H1 (cell line): ENCODE results near the gene IWS1. TPM values are rescaled to one million over a fixed set of nuclear protein-coding genes. Genes with fewer than 3 reads are reported as not detected.

Experiments used
- CTCF ChIA-PET: fragments of 300-600 bp; sonication (Branson Sonifier 250); formaldehyde crosslinking; loops from one replicate; lab custom pipeline; 2021; ENCODE audit not compliant: partially characterized antibody; lab: Charles Lee
- POLR2A ChIA-PET: fragments of 300-600 bp; sonication (Branson Sonifier 250); formaldehyde crosslinking; loops from one replicate; lab custom pipeline; 2021; ENCODE audit warnings: inconsistent platforms; ENCODE audit not compliant: partially characterized antibody; lab: Charles Lee
- DNase-seq, 2 experiments: peaks; one replicate each; pipeline versions ENCODE4 v3.0.0 to v3.0.0-alpha.2; 2010 to 2022; ENCODE audit warnings: low spot score in 2 of 2, low read depth in 1 of 2, mixed read lengths in 1 of 2
- FAIRE-seq: peaks from 2 replicates; lab custom pipeline; 2011; peaks lifted over from hg19 to GRCh38; lab: Jason Lieb, UNC
- H2AFZ ChIP-seq: 2 replicates; pipeline ENCODE4 v1.8.1; 2012; ENCODE audit warnings: low read length, inconsistent platforms
- H2AK5ac ChIP-seq: 2 replicates; pipeline ENCODE4 v1.6.1; 2013; ENCODE audit warnings: low read depth, low read length
- H2BK120ac ChIP-seq: replicated peaks from 2 replicates; pipeline ENCODE3; 2013; ENCODE audit warnings: low read depth, low read length, inconsistent platforms
- H2BK12ac ChIP-seq: 2 replicates; pipeline ENCODE4 v1.6.1; 2013; ENCODE audit warnings: low read depth, low read length
- H2BK15ac ChIP-seq: 2 replicates; pipeline ENCODE4 v1.6.1; 2013; ENCODE audit warnings: low read length
- H2BK20ac ChIP-seq: 2 replicates; pipeline ENCODE4 v1.6.1; 2013; ENCODE audit warnings: low read length
- H2BK5ac ChIP-seq: 2 replicates; pipeline ENCODE4 v1.6.1; 2013; ENCODE audit warnings: low read depth, low read length
- H3K14ac ChIP-seq: 2 replicates; pipeline ENCODE4 v1.6.1; 2013; ENCODE audit warnings: inconsistent platforms; ENCODE audit not compliant: insufficient read length
- H3K18ac ChIP-seq: 2 replicates; pipeline ENCODE4 v1.6.1; 2013; ENCODE audit warnings: low read length; ENCODE audit errors: extremely low read depth
- H3K23ac ChIP-seq: 2 replicates; pipeline ENCODE4 v1.6.1; 2013; ENCODE audit warnings: inconsistent platforms; ENCODE audit not compliant: insufficient read length
- H3K23me2 ChIP-seq: 2 replicates; pipeline ENCODE4 v1.6.1; 2013; ENCODE audit warnings: low read depth, low read length
- H3K27ac ChIP-seq: 2 replicates; pipeline ENCODE4 v1.6.1; 2011; ENCODE audit warnings: low read depth, low read length, inconsistent platforms
- H3K27me3 ChIP-seq, 4 experiments: replicated peaks in 1 of 4; 1 replicate in 1 of 4; 2 replicates in 3 of 4; pipeline versions ENCODE4 v1.6.1 to v1.8.1; 2011 to 2013; ENCODE audit warnings: low read length in 3 of 4, mild to moderate bottlenecking in 3 of 4, inconsistent platforms in 2 of 4, mixed read lengths in 2 of 4, moderate library complexity in 1 of 4; ENCODE audit not compliant: control insufficient read depth in 3 of 4, insufficient read depth in 3 of 4; ENCODE audit errors: extremely low read depth in 1 of 4
- H3K36me3 ChIP-seq, 4 experiments: 2 replicates each; pipeline versions ENCODE4 v1.6.1 to v1.8.1; 2011 to 2013; ENCODE audit warnings: mild to moderate bottlenecking in 4 of 4, low read length in 3 of 4, moderate library complexity in 2 of 4, control low read depth in 1 of 4, inconsistent platforms in 1 of 4; ENCODE audit not compliant: insufficient read depth in 4 of 4, control insufficient read depth in 2 of 4
- H3K4ac ChIP-seq: replicated peaks from 2 replicates; pipeline ENCODE3; 2013; ENCODE audit warnings: low read length, low read depth, mixed read lengths, inconsistent platforms; ENCODE audit not compliant: insufficient read length
- H3K4me1 ChIP-seq, 4 experiments: replicated peaks in 1 of 4; 1 replicate in 1 of 4; 2 replicates in 3 of 4; pipeline versions ENCODE4 v1.6.1 to v1.8.1; 2011 to 2013; ENCODE audit warnings: low read length in 3 of 4, inconsistent platforms in 2 of 4, mixed read lengths in 1 of 4; ENCODE audit not compliant: insufficient read depth in 4 of 4, control insufficient read depth in 3 of 4
- H3K4me2 ChIP-seq, 2 experiments: 2 replicates each; pipeline versions ENCODE4 v1.6.1 to v1.8.1; 2011 to 2013; ENCODE audit warnings: low read depth in 2 of 2, low read length in 2 of 2, control low read depth in 1 of 2, inconsistent platforms in 1 of 2, mild to moderate bottlenecking in 1 of 2; ENCODE audit not compliant: insufficient read depth in 1 of 2
- H3K4me3 ChIP-seq, 4 experiments: fragments of 200-600, 300-600 bp in 1 of 4; sonication (generic), shearing (Covaris generic), sonication (Bioruptor Twin) in 1 of 4; 2 replicates each; pipeline versions ENCODE4 v1.5.1 to v1.8.1; 2011 to 2016; ENCODE audit warnings: low read length in 4 of 4, low read depth in 3 of 4, control low read depth in 2 of 4, inconsistent platforms in 2 of 4, mild to moderate bottlenecking in 2 of 4, mixed read lengths in 1 of 4, moderate library complexity in 1 of 4; ENCODE audit not compliant: insufficient read depth in 2 of 4; ENCODE audit errors: extremely low read depth in 1 of 4
- H3K56ac ChIP-seq: replicated peaks from 2 replicates; pipeline ENCODE3; 2013; ENCODE audit warnings: low read depth, mild to moderate bottlenecking, mixed read lengths, low read length, inconsistent platforms; ENCODE audit not compliant: insufficient read length
- H3K79me1 ChIP-seq: 2 replicates; pipeline ENCODE4 v1.6.1; 2013; ENCODE audit warnings: low read depth, low read length, control low read depth
- H3K79me2 ChIP-seq, 2 experiments: 2 replicates each; pipeline versions ENCODE4 v1.6.1 to v1.8.1; 2012 to 2013; ENCODE audit warnings: low read length in 2 of 2, mild to moderate bottlenecking in 2 of 2, inconsistent platforms in 1 of 2; ENCODE audit not compliant: insufficient read depth in 2 of 2, control insufficient read depth in 1 of 2
- H3K9ac ChIP-seq, 4 experiments: replicated peaks in 1 of 4; 1 replicate in 1 of 4; 2 replicates in 3 of 4; pipeline versions ENCODE4 v1.6.1 to v1.8.1; 2011 to 2013; ENCODE audit warnings: low read depth in 3 of 4, low read length in 3 of 4, control low read depth in 2 of 4, mild to moderate bottlenecking in 2 of 4, moderate library complexity in 2 of 4, inconsistent platforms in 1 of 4; ENCODE audit errors: extremely low read depth in 1 of 4
- H3K9me3 ChIP-seq, 2 experiments: 2 replicates each; pipeline versions ENCODE4 v1.6.1 to v1.8.1; 2012 to 2013; ENCODE audit warnings: mild to moderate bottlenecking in 2 of 2, moderate library complexity in 2 of 2, control low read depth in 1 of 2, inconsistent platforms in 1 of 2, low read depth in 1 of 2, low read length in 1 of 2, mixed read lengths in 1 of 2; ENCODE audit not compliant: insufficient read depth in 2 of 2
- H4K20me1 ChIP-seq, 2 experiments: replicated peaks in 1 of 2; 2 replicates each; pipeline versions ENCODE3 to v1.8.1; 2011 to 2013; ENCODE audit warnings: inconsistent platforms in 2 of 2, low read length in 2 of 2, mild to moderate bottlenecking in 1 of 2; ENCODE audit not compliant: insufficient read depth in 2 of 2, control insufficient read depth in 1 of 2
- H4K5ac ChIP-seq: 2 replicates; pipeline ENCODE4 v1.6.1; 2013; ENCODE audit warnings: low read length, low read depth, mixed read lengths, inconsistent platforms; ENCODE audit not compliant: insufficient read length
- H4K8ac ChIP-seq: 2 replicates; pipeline ENCODE4 v1.8.0; 2013; ENCODE audit warnings: mild to moderate bottlenecking, moderate library complexity, low read length, inconsistent platforms; ENCODE audit not compliant: insufficient read depth; ENCODE audit errors: extremely low read depth
- H4K91ac ChIP-seq: replicated peaks from 2 replicates; pipeline ENCODE3; 2013; ENCODE audit warnings: low read length, mixed read lengths, inconsistent platforms; ENCODE audit not compliant: insufficient read length
- BCL11A ChIP-seq, 2 experiments: IDR thresholded peaks; one replicate each; pipeline ENCODE4 v1.6.1; 2011; ENCODE audit warnings: low read depth in 2 of 2, low read length in 2 of 2, mild to moderate bottlenecking in 2 of 2
- CREB1 ChIP-seq: IDR thresholded peaks from 2 replicates; pipeline ENCODE4 v1.6.1; 2012; ENCODE audit warnings: inconsistent platforms
- FOSL1 ChIP-seq: IDR thresholded peaks from 2 replicates; pipeline ENCODE4 v1.6.1; 2011; ENCODE audit warnings: mild to moderate bottlenecking, low read depth, low read length, moderate library complexity; ENCODE audit not compliant: insufficient read depth
- HDAC6 ChIP-seq: IDR thresholded peaks from one replicate; pipeline ENCODE4 v1.7.1; 2012; ENCODE audit warnings: low read depth, mild to moderate bottlenecking, inconsistent platforms, low read length, moderate library complexity
- MAFK ChIP-seq: IDR thresholded peaks from 2 replicates; pipeline ENCODE4 v1.6.1; 2012; ENCODE audit warnings: low read depth, mild to moderate bottlenecking, improper control_type of control experiment, low read length
- NANOG ChIP-seq: IDR thresholded peaks from 2 replicates; pipeline ENCODE4 v1.6.1; 2011; ENCODE audit warnings: low read length, low read depth, mild to moderate bottlenecking, inconsistent platforms; ENCODE audit not compliant: insufficient read depth, poor library complexity, severe bottlenecking
- POLR2A ChIP-seq, 2 experiments: IDR thresholded peaks; 1 replicate in 1 of 2; 2 replicates in 1 of 2; pipeline ENCODE4 v1.6.1; 2011; ENCODE audit warnings: low read depth in 2 of 2, low read length in 2 of 2, mild to moderate bottlenecking in 2 of 2; ENCODE audit errors: control extremely low read depth in 1 of 2
- RNF2 ChIP-seq: fragments of 200-900, 300-1000 bp; sonication (generic); IDR thresholded peaks from 2 replicates; pipeline ENCODE4 v1.7.1; 2016; ENCODE audit warnings: borderline replicate concordance, low read depth, mild to moderate bottlenecking, antibody characterized with exemption, low read length; ENCODE audit not compliant: poor library complexity, severe bottlenecking; ENCODE audit errors: missing control alignments
- RXRA ChIP-seq: IDR thresholded peaks from 2 replicates; pipeline ENCODE4 v1.6.1; 2011; ENCODE audit warnings: low read depth, mild to moderate bottlenecking, low read length, moderate library complexity; ENCODE audit not compliant: insufficient read depth
- SP1 ChIP-seq: IDR thresholded peaks from 2 replicates; pipeline ENCODE4 v1.6.1; 2011; ENCODE audit warnings: low read depth, low read length
- SUZ12 ChIP-seq: fragments of 200-600 bp; sonication (generic); IDR thresholded peaks from 2 replicates; pipeline ENCODE4 v1.6.1; 2012; ENCODE audit warnings: mild to moderate bottlenecking, inconsistent platforms, low read length, moderate library complexity, mixed read lengths
- TAF1 ChIP-seq: IDR thresholded peaks from 2 replicates; pipeline ENCODE4 v1.6.1; 2011; ENCODE audit warnings: mild to moderate bottlenecking, low read depth, low read length
- TBP ChIP-seq: IDR thresholded peaks from 2 replicates; pipeline ENCODE4 v1.6.1; 2011; ENCODE audit warnings: low read depth, low read length, improper control_type of control experiment
- TEAD4 ChIP-seq: IDR thresholded peaks from 2 replicates; pipeline ENCODE4 v1.6.1; 2012; ENCODE audit warnings: low read depth, low read length, inconsistent platforms, mixed read lengths
- YY1 ChIP-seq: IDR thresholded peaks from 2 replicates; pipeline ENCODE4 v1.6.1; 2011; ENCODE audit warnings: low read depth, mild to moderate bottlenecking, low read length
- WGBS, 2 experiments: shearing (Covaris generic) in 1 of 2; methylation state at CpG; one replicate each; pipeline versions ENCODE4 v1.1.6 to v1.1.7; 2013 to 2015; ENCODE audit warnings: low lambda C conversion rate in 2 of 2, mixed read lengths in 2 of 2, inconsistent platforms in 1 of 2, low coverage in 1 of 2, missing lambda C conversion rate in 1 of 2; ENCODE audit not compliant: insufficient replicate concordance in 2 of 2, insufficient coverage in 1 of 2, insufficient read length in 1 of 2; ENCODE audit errors: extremely low coverage in 1 of 2, missing lambda C conversion rate in 1 of 2; 5-methylcytosine and 5-hydroxymethylcytosine counted together
- polyA plus RNA-seq, 7 experiments: library from polyadenylated mRNA; depleted of rRNA in 3 of 7; stranded (reverse) in 5 of 7; unstranded in 2 of 7; fragments of >200 nt in 5 of 7; fragments of 200-250 nt in 2 of 7; gene quantifications; 1 replicate in 5 of 7; 2 replicates in 1 of 7; 4 replicates in 1 of 7; pipeline versions ENCODE4 v1.2.1 to v1.2.3, GENCODE V29; 2011 to 2013; ENCODE audit warnings: missing spikeins in 2 of 7, mixed read lengths in 2 of 7
- total RNA-seq: library from RNA; stranded (reverse); fragmentation: NEBNext Ultra II Directional; extraction: Animal tissue kit (Norgen Biotek cat#: 25700); gene quantifications from 2 replicates; pipeline ENCODE4 v1.2.1, GENCODE V29; 2021

The IWS1 gene
- total and polyA plus RNA-seq, 2 of the 8 experiments (the other 6 are each of a cell fraction or from before 2014, with no cell fraction given): 18.4 to 64.8 TPM

DNA sequence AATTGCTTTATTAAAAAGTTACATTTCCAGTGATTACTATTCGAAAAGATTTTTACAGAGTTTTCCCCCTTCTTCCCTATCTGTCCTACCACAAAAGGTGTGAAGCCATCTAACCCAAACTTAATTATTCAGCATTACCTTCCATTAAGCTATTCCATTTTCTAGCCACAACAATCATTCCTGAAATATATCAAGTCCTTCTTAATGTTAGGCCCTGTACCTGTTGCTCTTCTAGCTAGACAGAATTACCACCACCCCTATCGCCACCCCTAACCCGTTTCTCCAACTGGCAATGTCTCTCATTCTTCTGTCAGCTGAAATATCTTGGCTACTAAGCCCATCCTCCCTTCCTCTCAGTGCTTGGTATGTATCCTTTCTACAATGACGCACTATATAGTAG, 13.9 kb downstream of the IWS1 start:
- POLR2A ChIA-PET: interaction anchor here (1.2 to 6.9 kb wide), 2 partner anchors 15 to 48 kb away, joined by 4 to 48 read pairs; partner anchors contain the start of gene IWS1
- FAIRE-seq: no peak
- H2BK12ac ChIP-seq: no peak overlapping the region
- no peak overlapping the region for H2AFZ ChIP-seq
- H3K79me1 ChIP-seq: peaks cover 4% of the 10 kb centered on the region; the same call in 1 of the 2 replicates
- H4K91ac ChIP-seq: no peak overlapping the region
- H3K79me2 ChIP-seq: peaks cover 32 to 100% of the 10 kb centered on the region in 2 experiments
- H3K4me1 ChIP-seq: peaks cover 7 to 12% (median 8%) of the 10 kb centered on the region in 4 experiments; a peak in 6 of 7 replicates
- H3K36me3 ChIP-seq: peaks cover 0 to 8% (median 0%) of the 10 kb centered on the region in 4 experiments; a peak in 1 of 8 replicates
- no peak overlapping the region for H2BK5ac ChIP-seq
- H3K14ac ChIP-seq: no peak overlapping the region
- no peaks in the 10 kb centered on the region for H3K27me3 ChIP-seq
- H4K20me1 ChIP-seq: peaks cover 35 to 37% of the 10 kb centered on the region in 2 experiments
- H4K8ac ChIP-seq: no peak overlapping the region
- DNase-seq: no peak
- WGBS, 2 experiments: 92% methylated on average over 4 of the region's 4 CpGs; no CpG with 5 or more reads in 1 of the 2 experiments
- no peak overlapping the region for H3K9ac ChIP-seq
- H3K27ac ChIP-seq: no peak overlapping the region
- no peaks in the 10 kb centered on the region for H3K9me3 ChIP-seq
- no peak overlapping the region for H3K4ac ChIP-seq
- H3K23ac ChIP-seq: no peak overlapping the region
- H2AK5ac ChIP-seq: no peak overlapping the region
- H3K18ac ChIP-seq: no peak overlapping the region
- no peak overlapping the region for H3K4me2 ChIP-seq
- H4K5ac ChIP-seq: no peak overlapping the region
- no peak overlapping the region for H3K4me3 ChIP-seq
- no peak overlapping the region for H2BK15ac ChIP-seq
- CTCF ChIA-PET: interaction anchor here (1.4 kb wide), 1 partner anchor 54 kb away, joined by 3 read pairs; no protein-coding TSS in a partner anchor
- no peak overlapping the region for H2BK120ac ChIP-seq
- no peaks in the 10 kb centered on the region for H3K23me2 ChIP-seq
- H3K56ac ChIP-seq: no peak overlapping the region
- H2BK20ac ChIP-seq: no peak overlapping the region
- no peak for TF ChIP-seq CREB1
- TF ChIP-seq BCL11A (IDR thresholded peaks at IDR 0.05; ENCODE audit: low read depth in 2 of 2, low read length in 2 of 2): no peak
- TF ChIP-seq NANOG: no peak
- no peak for TF ChIP-seq TAF1
- TF ChIP-seq SUZ12: no peak
- no peak for TF ChIP-seq SP1
- TF ChIP-seq RNF2: no peak
- no peak for TF ChIP-seq YY1
- TF ChIP-seq TBP: no peak
- TF ChIP-seq FOSL1: no peak
- TF ChIP-seq RXRA: no peak
- TF ChIP-seq HDAC6: no peak
- TF ChIP-seq POLR2A (IDR thresholded peaks at IDR 0.05; ENCODE audit: control extremely low read depth in 1 of 2, low read depth in 2 of 2, low read length in 2 of 2): no peak
- no peak for TF ChIP-seq TEAD4
- TF ChIP-seq MAFK: no peak
